ENCODE data around the gene SPACA9. TPM values are rescaled to one million over a fixed set of nuclear protein-coding genes. Genes with fewer than 3 reads are reported as not detected.

SPACA9 gene
- total RNA-seq, 4 donors from 2014 or later, result 1.00 to 9.0 (median 1.7) TPM

- Histone ChIP-seq H3K9me3 (no peaks in the 10 kb centered on the region), H3K27me3 (no peaks in the 10 kb centered on the region), H3K4me1 (peaks cover 0 to 19% (median 2%) of the 10 kb centered on the region in 4 donors), H3K4me3 (no peak overlapping the region), H3K27ac (no peak overlapping the region), H3K36me3 (no peaks in the 10 kb centered on the region)
- in situ Hi-C loops (cut with MboI; ENCODE audit: low pct_ligation_motif_present in 1 of 4, low pct_unique_long_range_greater_than_20kb in 1 of 4, low sequenced_read_pairs in 3 of 4) (no loop called here), intact Hi-C loops (cut with DNase I; ENCODE audit: low total_unique reads) (no loop called here)
- TF ChIP-seq CTCF (IDR thresholded peaks at IDR 0.05) (no peak), EP300 (IDR thresholded peaks at IDR 0.05; ENCODE audit: low read depth) (no peak), POLR2AphosphoS5 (IDR thresholded peaks at IDR 0.05) (no peak), POLR2A (IDR thresholded peaks at IDR 0.05) (no peak)
- no peak for DNase-seq
- 60% methylated on average over 10 of the region's 10 CpGs; no CpG with 5 or more reads in 1 of the 2 donors for WGBS, 2 donors (ENCODE audit: low coverage in 1 of 2)
Measured at GRCh38 chr9:132854832-132855231, 23.9 kb upstream of the SPACA9 start.

GRCh38 chr9:132855904-132856303, 22.8 kb upstream of the SPACA9 start:
- DNase-seq, result no peak
- Histone ChIP-seq H3K27me3 (no peaks in the 10 kb centered on the region), H3K9me3 (no peaks in the 10 kb centered on the region), H3K27ac (no peak overlapping the region), H3K36me3 (no peaks in the 10 kb centered on the region), H3K4me3 (no peak overlapping the region), H3K4me1 (peaks cover 0 to 19% (median 2%) of the 10 kb centered on the region in 4 donors)
- TF ChIP-seq POLR2AphosphoS5 (IDR thresholded peaks at IDR 0.05) (no peak), POLR2A (IDR thresholded peaks at IDR 0.05) (no peak), CTCF (IDR thresholded peaks at IDR 0.05) (no peak), EP300 (IDR thresholded peaks at IDR 0.05; ENCODE audit: low read depth) (no peak)
- whole genome bisulfite sequencing, 2 donors (ENCODE audit: low coverage in 1 of 2), result 88% methylated on average over 5 of the region's 5 CpGs; no CpG with 5 or more reads in 1 of the 2 donors
- in situ Hi-C loops (cut with MboI; ENCODE audit: low pct_ligation_motif_present in 1 of 4, low pct_unique_long_range_greater_than_20kb in 1 of 4, low sequenced_read_pairs in 3 of 4), result no loop called here
- intact Hi-C loops (cut with DNase I; ENCODE audit: low total_unique reads), result no loop called here

GRCh38 chr9:132857031-132857430, 21.7 kb upstream of the SPACA9 start:
- in situ Hi-C loops (cut with MboI; ENCODE audit: low pct_ligation_motif_present in 1 of 4, low pct_unique_long_range_greater_than_20kb in 1 of 4, low sequenced_read_pairs in 3 of 4), result no loop called here
- Histone ChIP-seq H3K4me3 (no peak overlapping the region), H3K4me1 (peaks cover 0 to 19% (median 2%) of the 10 kb centered on the region in 4 donors), H3K27ac (peak overlapping the region; percentile 26 to 75 (median 52)), H3K27me3 (no peaks in the 10 kb centered on the region), H3K36me3 (no peaks in the 10 kb centered on the region), H3K9me3 (no peaks in the 10 kb centered on the region)
- intact Hi-C loops (cut with DNase I; ENCODE audit: low total_unique reads), result no loop called here
- DNase-seq, result peak; percentile 43
- TF ChIP-seq EP300 (IDR thresholded peaks at IDR 0.05; ENCODE audit: low read depth) (no peak), CTCF (IDR thresholded peaks at IDR 0.05) (no peak), POLR2A (IDR thresholded peaks at IDR 0.05) (no peak), POLR2AphosphoS5 (IDR thresholded peaks at IDR 0.05) (no peak)
- WGBS, 2 donors (ENCODE audit: low coverage in 1 of 2), result 64 to 73% methylated on average over 4 to 8 of the region's 8 CpGs

- Histone ChIP-seq H3K4me3 (no peak overlapping the region), H3K4me1 (peaks cover 0 to 19% (median 2%) of the 10 kb centered on the region in 4 donors), H3K36me3 (no peaks in the 10 kb centered on the region), H3K27me3 (no peaks in the 10 kb centered on the region), H3K9me3 (no peaks in the 10 kb centered on the region), H3K27ac (peak overlapping the region; percentile 26 to 75 (median 52))
- DNase-seq, result no peak
- WGBS, 2 donors (ENCODE audit: low coverage in 1 of 2), result 72% methylated on average over 20 of the region's 24 CpGs; no CpG with 5 or more reads in 1 of the 2 donors
- in situ Hi-C loops (cut with MboI; ENCODE audit: low pct_ligation_motif_present in 1 of 4, low pct_unique_long_range_greater_than_20kb in 1 of 4, low sequenced_read_pairs in 3 of 4) (no loop called here), intact Hi-C loops (cut with DNase I; ENCODE audit: low total_unique reads) (no loop called here)
- TF ChIP-seq EP300 (IDR thresholded peaks at IDR 0.05; ENCODE audit: low read depth), result no peak
- no peak for TF ChIP-seq POLR2AphosphoS5 (IDR thresholded peaks at IDR 0.05)
- no peak for TF ChIP-seq POLR2A (IDR thresholded peaks at IDR 0.05)
- TF ChIP-seq CTCF (IDR thresholded peaks at IDR 0.05), result no peak
Measured at GRCh38 chr9:132857616-132858342, 20.9 kb upstream of the SPACA9 start.

Data from transverse colon (tissue), 4 donors.